Activated CD8-positive, alpha-beta memory T cell treated with anti-CD3 and anti-CD28 coated beads, Interleukin-2, amount 10 ng/mL, durations not matched to agents 7 days and 5 days (primary cell): ENCODE data around the gene LRP2. TPM values are rescaled to one million over a fixed set of nuclear protein-coding genes. Genes with fewer than 3 reads are reported as not detected.
"Not testable (repeated sequence)": the region's sequence is repeated elsewhere in the genome, so short reads cannot be mapped to it uniquely, and the experiment has no call there.

Source experiments
- ATAC-seq: fragments of 150-1000 bp; cut with Tn5 transposase; one replicate; pipeline ENCODE4 v1.10.0; 2021; ENCODE audit warnings: moderate library complexity
- CTCF ChIA-PET: fragments of 350-600 bp; sonication (Branson Sonifier 250); formaldehyde crosslinking; loops from one replicate; lab custom pipeline; 2021; ENCODE audit warnings: antibody characterized with exemption; lab: Charles Lee
- DNase-seq: peaks from one replicate; pipeline ENCODE4 v3.0.0-alpha.2; 2020
- H3K27ac Mint-ChIP-seq: one replicate; pipeline ENCODE4 v1.8.0; 2021; ENCODE audit warnings: mild to moderate bottlenecking, mixed read lengths
- H3K27me3 Mint-ChIP-seq: one replicate; pipeline ENCODE4 v1.8.0; 2021; ENCODE audit warnings: mixed read lengths
- H3K36me3 Mint-ChIP-seq: one replicate; pipeline ENCODE4 v1.8.0; 2021; ENCODE audit warnings: mild to moderate bottlenecking, mixed read lengths
- H3K4me1 Mint-ChIP-seq: one replicate; pipeline ENCODE4 v1.8.0; 2021; ENCODE audit warnings: mixed read lengths
- H3K4me3 Mint-ChIP-seq: one replicate; pipeline ENCODE4 v1.8.0; 2021; ENCODE audit warnings: mild to moderate bottlenecking, moderate library complexity, mixed read lengths
- H3K9me3 Mint-ChIP-seq: one replicate; pipeline ENCODE4 v1.8.0; 2022; ENCODE audit warnings: low read depth, mixed read lengths
- total RNA-seq, 2 experiments: library from RNA; stranded (reverse); gene quantifications; one replicate each; pipeline ENCODE4 v1.2.3, GENCODE V29; 2021

The LRP2 gene
- total RNA-seq, 2 experiments from 2014 or later, result 0.44 to 0.68 TPM

GRCh38 chr2:169339657-169340056 lies 22.7 kb downstream of the LRP2 start:
- no peak for ATAC-seq
- no peak overlapping the region for H3K4me3 Mint-ChIP-seq

GRCh38 chr2:169336695-169337094 lies 25.6 kb downstream of the LRP2 start:
- ATAC-seq, result no peak

More at GRCh38 chr2:169339657-169340056, 22.7 kb downstream of the LRP2 start:
- Mint-ChIP-seq H3K36me3 (no peaks in the 10 kb centered on the region), H3K27me3 (peaks cover 48% of the 10 kb centered on the region), H3K27ac (no peak overlapping the region), H3K4me1 (no peaks in the 10 kb centered on the region), H3K9me3 (no peaks in the 10 kb centered on the region)
- CTCF ChIA-PET, result no interaction called here
- no peak for DNase-seq

GRCh38 chr2:169330555-169331198 lies 31.7 kb downstream of the LRP2 start:
- Mint-ChIP-seq H3K9me3 (no peaks in the 10 kb centered on the region), H3K4me1 (no peaks in the 10 kb centered on the region), H3K27me3 (peaks cover 4% of the 10 kb centered on the region), H3K27ac (no peak overlapping the region), H3K4me3 (no peak overlapping the region), H3K36me3 (no peaks in the 10 kb centered on the region)
- DNase-seq, result no peak
- no peak for ATAC-seq
- CTCF ChIA-PET, result no interaction called here

More at GRCh38 chr2:169336695-169337094, 25.6 kb downstream of the LRP2 start:
- DNase-seq, result no peak
- no peaks in the 10 kb centered on the region for H3K4me1 Mint-ChIP-seq
- no peak overlapping the region for H3K27ac Mint-ChIP-seq
- no peaks in the 10 kb centered on the region for H3K36me3 Mint-ChIP-seq
- peaks cover 33% of the 10 kb centered on the region for H3K27me3 Mint-ChIP-seq
- no peak overlapping the region for H3K4me3 Mint-ChIP-seq
- H3K9me3 Mint-ChIP-seq, result no peaks in the 10 kb centered on the region
- CTCF ChIA-PET, result no interaction called here

GRCh38 chr2:169329688-169330554 lies 32.4 kb downstream of the LRP2 start:
- H3K4me1 Mint-ChIP-seq, result no peaks in the 10 kb centered on the region
- H3K36me3 Mint-ChIP-seq, result no peaks in the 10 kb centered on the region
- DNase-seq (no peak), ATAC-seq (no peak)
- CTCF ChIA-PET, result interaction anchor here (1.0 kb wide), 1 partner anchor 16 kb away, joined by 3 read pairs; no protein-coding TSS in a partner anchor
- no peaks in the 10 kb centered on the region for H3K9me3 Mint-ChIP-seq
- no peak overlapping the region for H3K4me3 Mint-ChIP-seq
- no peak overlapping the region for H3K27ac Mint-ChIP-seq
- H3K27me3 Mint-ChIP-seq, result peaks cover 6% of the 10 kb centered on the region

- Mint-ChIP-seq H3K4me1 (no peaks in the 10 kb centered on the region), H3K36me3 (no peaks in the 10 kb centered on the region), H3K27me3 (peaks cover 7% of the 10 kb centered on the region), H3K4me3 (no peak overlapping the region), H3K9me3 (no peaks in the 10 kb centered on the region), H3K27ac (no peak overlapping the region)
- ATAC-seq, result no peak
- no peak for DNase-seq
- CTCF ChIA-PET, result no interaction called here
Observed at GRCh38 chr2:169328785-169329184, 33.5 kb downstream of the LRP2 start.

- H3K9me3 Mint-ChIP-seq, H3K4me3 Mint-ChIP-seq, H3K27ac Mint-ChIP-seq, H3K36me3 Mint-ChIP-seq, DNase-seq, H3K4me1 Mint-ChIP-seq, CTCF ChIA-PET, ATAC-seq: not testable (repeated sequence)
- peaks cover 14% of the 10 kb centered on the region for H3K27me3 Mint-ChIP-seq
Observed at GRCh38 chr2:169327837-169328236, 34.5 kb downstream of the LRP2 start.

- CTCF ChIA-PET, H3K4me3 Mint-ChIP-seq, H3K4me1 Mint-ChIP-seq, DNase-seq, H3K9me3 Mint-ChIP-seq, H3K27ac Mint-ChIP-seq, ATAC-seq, H3K36me3 Mint-ChIP-seq: not testable (repeated sequence)
- peaks cover 21% of the 10 kb centered on the region for H3K27me3 Mint-ChIP-seq
Observed at GRCh38 chr2:169325886-169326285, 36.4 kb downstream of the LRP2 start.

GRCh38 chr2:169324581-169325260 lies 37.6 kb downstream of the LRP2 start:
- Mint-ChIP-seq H3K27ac (no peak overlapping the region), H3K9me3 (no peaks in the 10 kb centered on the region), H3K27me3 (peaks cover 22% of the 10 kb centered on the region), H3K36me3 (no peaks in the 10 kb centered on the region), H3K4me1 (no peaks in the 10 kb centered on the region), H3K4me3 (no peak overlapping the region)
- CTCF ChIA-PET, result no interaction called here
- DNase-seq (no peak), ATAC-seq (no peak)

- peaks cover 23% of the 10 kb centered on the region for H3K27me3 Mint-ChIP-seq
- ATAC-seq (no peak), DNase-seq (no peak)
- no peaks in the 10 kb centered on the region for H3K36me3 Mint-ChIP-seq
- no peaks in the 10 kb centered on the region for H3K4me1 Mint-ChIP-seq
- no peak overlapping the region for H3K27ac Mint-ChIP-seq
- no peak overlapping the region for H3K4me3 Mint-ChIP-seq
- CTCF ChIA-PET, result no interaction called here
- H3K9me3 Mint-ChIP-seq, result no peaks in the 10 kb centered on the region
Observed at GRCh38 chr2:169323841-169324240, 38.5 kb downstream of the LRP2 start.

GRCh38 chr2:169320561-169320960 lies 41.8 kb downstream of the LRP2 start:
- CTCF ChIA-PET, result no interaction called here
- Mint-ChIP-seq H3K4me3 (no peak overlapping the region), H3K4me1 (no peaks in the 10 kb centered on the region), H3K9me3 (no peaks in the 10 kb centered on the region), H3K36me3 (no peaks in the 10 kb centered on the region), H3K27ac (no peak overlapping the region), H3K27me3 (peaks cover 30% of the 10 kb centered on the region)
- no peak for ATAC-seq
- DNase-seq, result no peak

GRCh38 chr2:169315357-169315756 lies 47.0 kb downstream of the LRP2 start:
- H3K9me3 Mint-ChIP-seq, result no peaks in the 10 kb centered on the region
- no peak overlapping the region for H3K4me3 Mint-ChIP-seq
- DNase-seq (no peak), ATAC-seq (no peak)
- H3K27me3 Mint-ChIP-seq, result peaks cover 19% of the 10 kb centered on the region
- H3K4me1 Mint-ChIP-seq, result no peaks in the 10 kb centered on the region
- H3K36me3 Mint-ChIP-seq, result no peaks in the 10 kb centered on the region
- CTCF ChIA-PET, result no interaction called here
- H3K27ac Mint-ChIP-seq, result no peak overlapping the region

GRCh38 chr2:169308349-169308748 lies 54.0 kb downstream of the LRP2 start:
- H3K4me1 Mint-ChIP-seq, H3K9me3 Mint-ChIP-seq, H3K27me3 Mint-ChIP-seq, H3K4me3 Mint-ChIP-seq, H3K36me3 Mint-ChIP-seq, H3K27ac Mint-ChIP-seq, ATAC-seq, CTCF ChIA-PET, DNase-seq: not testable (repeated sequence)

GRCh38 chr2:169304689-169305088 lies 57.6 kb downstream of the LRP2 start:
- H3K4me3 Mint-ChIP-seq, H3K27ac Mint-ChIP-seq, H3K36me3 Mint-ChIP-seq, H3K9me3 Mint-ChIP-seq, DNase-seq, H3K4me1 Mint-ChIP-seq, CTCF ChIA-PET, ATAC-seq: not testable (repeated sequence)
- peaks cover 12% of the 10 kb centered on the region for H3K27me3 Mint-ChIP-seq
